Nephron progenitor cell (in vitro differentiated cells): ENCODE data around the gene HHLA2.

Source experiments
- DNase-seq: peaks from one replicate; pipeline ENCODE4 v3.0.0; 2021
- H3K27ac Mint-ChIP-seq: 2 replicates; pipeline ENCODE4 v1.8.0; 2021; ENCODE audit warnings: mild to moderate bottlenecking, moderate library complexity, mixed read lengths
- H3K27me3 Mint-ChIP-seq: 2 replicates; pipeline ENCODE4 v1.8.0; 2021; ENCODE audit warnings: mild to moderate bottlenecking, low read depth, mixed read lengths; ENCODE audit not compliant: poor library complexity
- H3K36me3 Mint-ChIP-seq: 2 replicates; pipeline ENCODE4 v1.8.0; 2021; ENCODE audit warnings: low read depth, mixed read lengths
- H3K4me1 Mint-ChIP-seq: 2 replicates; pipeline ENCODE4 v1.8.0; 2021; ENCODE audit warnings: mixed read lengths
- H3K4me3 Mint-ChIP-seq: 2 replicates; pipeline ENCODE4 v1.8.0; 2021; ENCODE audit warnings: mild to moderate bottlenecking, moderate library complexity, mixed read lengths
- H3K9me3 Mint-ChIP-seq: 2 replicates; pipeline ENCODE4 v1.8.0; 2021; ENCODE audit warnings: mild to moderate bottlenecking, moderate library complexity, mixed read lengths
- CTCF ChIP-seq: fragments of 200-600 bp; sonication (generic); IDR thresholded peaks from 2 replicates; pipeline ENCODE4 v1.5.0; 2021; ENCODE audit warnings: antibody characterized with exemption

The HHLA2 gene

GRCh38 chr3:108415661-108416060 lies 119.3 kb downstream of the HHLA2 start:
- Mint-ChIP-seq H3K4me3 (no peak overlapping the region), H3K4me1 (no peaks in the 10 kb centered on the region), H3K9me3 (peaks cover 7% of the 10 kb centered on the region), H3K27ac (no peak overlapping the region), H3K36me3 (peaks cover 4% of the 10 kb centered on the region), H3K27me3 (no peaks in the 10 kb centered on the region)
- TF ChIP-seq CTCF: no peak
- DNase-seq: no peak

DNA sequence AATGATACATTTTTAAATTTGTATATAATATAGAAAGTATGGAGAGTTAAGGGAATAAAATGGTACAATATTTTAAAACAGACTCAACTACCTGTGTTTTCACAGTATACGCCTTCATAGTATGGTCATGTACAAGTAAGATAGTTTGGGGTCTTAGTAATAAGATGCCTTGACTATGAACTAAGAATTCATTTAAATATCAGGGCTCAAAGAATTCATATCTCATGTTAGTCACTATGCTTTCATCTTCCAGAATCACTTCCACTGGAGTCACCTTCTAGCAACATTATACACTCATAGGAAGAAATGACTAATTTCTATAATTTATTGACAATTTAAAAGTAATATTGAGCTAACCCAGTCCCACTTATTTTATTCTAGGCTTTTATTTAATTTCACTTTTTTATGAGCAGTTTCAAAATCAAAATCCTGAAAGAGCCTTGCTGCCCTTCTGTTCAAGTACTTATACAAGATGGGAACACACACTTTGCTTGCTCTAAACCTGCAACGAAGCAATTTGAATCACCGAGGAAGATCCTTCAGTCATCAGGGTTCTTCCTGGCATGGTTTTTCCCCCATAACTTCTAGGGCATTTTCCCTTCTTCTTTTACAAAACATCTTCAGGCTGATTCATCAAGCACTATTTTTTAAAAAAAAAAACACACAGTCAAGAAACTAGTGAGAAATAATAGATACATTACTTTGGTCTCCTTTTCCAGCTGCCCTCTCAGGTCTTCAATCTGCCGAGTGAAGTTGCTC lies 119.9 kb downstream of the HHLA2 start:
- Mint-ChIP-seq H3K36me3 (peaks cover 3% of the 10 kb centered on the region), H3K4me3 (no peak overlapping the region), H3K27me3 (no peaks in the 10 kb centered on the region), H3K9me3 (peaks cover 4% of the 10 kb centered on the region), H3K4me1 (no peaks in the 10 kb centered on the region), H3K27ac (no peak overlapping the region)
- no peak for DNase-seq
- no peak for TF ChIP-seq CTCF

DNA sequence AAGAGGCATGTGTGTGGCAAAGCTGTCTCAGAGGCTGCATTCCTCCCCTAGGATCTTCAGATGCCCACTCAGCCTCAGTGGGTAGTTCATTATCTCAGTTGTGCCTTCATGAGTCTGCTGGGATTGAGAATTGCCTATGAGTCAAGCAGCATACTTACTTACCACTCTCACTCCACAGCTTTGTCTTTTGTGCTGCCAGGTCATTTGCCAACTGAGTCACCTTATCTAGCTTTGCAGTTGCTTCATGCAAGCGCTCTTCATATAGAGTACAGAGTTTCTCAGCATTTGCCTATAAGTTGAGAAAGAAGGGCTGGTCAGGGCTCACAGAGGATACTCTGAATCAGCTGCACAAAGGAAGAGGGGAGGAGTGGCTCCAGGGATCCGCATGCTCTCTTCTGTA lies 124.6 kb downstream of the HHLA2 start:
- H3K27me3 Mint-ChIP-seq: no peaks in the 10 kb centered on the region
- no peak for DNase-seq
- H3K4me1 Mint-ChIP-seq: no peaks in the 10 kb centered on the region
- H3K9me3 Mint-ChIP-seq: no peaks in the 10 kb centered on the region
- H3K27ac Mint-ChIP-seq: no peak overlapping the region
- no peak for TF ChIP-seq CTCF
- no peak overlapping the region for H3K4me3 Mint-ChIP-seq
- H3K36me3 Mint-ChIP-seq: no peaks in the 10 kb centered on the region
